NCI-H526 treated with DMSO at 0.1 percent for 48 hours (cell line): ENCODE results near the gene TCF7L1.
"Not testable (repeated sequence)": the region's sequence is repeated elsewhere in the genome, so short reads cannot be mapped to it uniquely, and the experiment has no call there.

Experiments used
- DNase-seq: peaks from one replicate; lab custom pipeline; 2025; lab: John Stamatoyannopoulos, UW

The TCF7L1 gene

DNA sequence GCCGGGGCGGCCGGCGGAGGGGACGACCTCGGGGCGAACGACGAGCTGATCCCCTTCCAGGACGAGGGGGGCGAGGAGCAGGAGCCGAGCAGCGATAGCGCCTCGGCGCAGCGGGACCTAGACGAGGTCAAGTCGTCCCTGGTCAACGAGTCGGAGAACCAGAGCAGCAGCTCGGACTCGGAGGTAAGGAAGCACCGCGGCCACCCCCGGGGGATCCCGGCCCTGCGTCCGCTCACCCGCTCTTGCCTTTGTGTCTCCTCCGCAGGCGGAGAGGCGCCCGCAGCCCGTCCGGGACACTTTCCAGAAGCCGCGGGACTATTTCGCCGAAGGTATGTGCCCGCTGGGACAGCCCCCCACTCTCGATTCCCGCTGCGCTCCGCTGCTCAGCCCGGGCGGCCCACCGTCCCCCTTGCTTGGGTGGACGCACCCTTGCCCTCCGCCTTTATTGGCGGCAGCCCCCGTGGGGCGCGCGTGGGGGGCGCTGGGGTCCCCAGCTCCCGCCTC is 611 bp downstream of the TCF7L1 start:
- DNase-seq: no peak

DNA sequence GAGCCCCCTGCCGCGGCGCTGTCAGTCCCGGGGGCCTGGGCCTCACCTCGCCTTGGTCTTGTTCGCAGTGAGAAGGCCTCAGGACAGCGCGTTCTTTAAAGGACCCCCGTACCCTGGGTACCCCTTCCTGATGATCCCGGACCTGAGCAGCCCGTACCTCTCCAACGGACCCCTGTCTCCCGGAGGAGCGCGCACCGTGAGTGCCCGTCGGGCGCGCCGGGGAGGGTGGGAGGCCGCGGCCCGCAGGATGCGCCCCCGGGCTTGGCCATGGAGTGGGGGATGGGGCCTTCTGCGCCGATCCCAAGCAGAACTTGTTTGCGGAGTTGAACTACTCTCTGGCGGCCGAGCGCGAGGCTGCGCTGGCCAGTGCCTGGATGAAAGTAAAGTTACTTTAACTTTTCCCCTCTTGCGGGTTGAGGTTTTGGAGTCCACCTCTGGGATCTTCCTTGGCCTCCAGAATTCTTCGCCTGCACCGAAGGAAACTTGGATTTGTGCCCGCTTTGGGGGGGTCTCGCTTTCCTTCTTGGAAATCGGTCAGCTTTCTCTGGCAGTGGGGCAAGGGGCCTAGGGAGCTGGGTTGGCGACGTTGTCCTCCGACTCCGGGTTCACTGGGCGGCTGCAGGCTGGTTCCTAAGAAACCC is 1.2 kb downstream of the TCF7L1 start:
- DNase-seq: no peak

DNA sequence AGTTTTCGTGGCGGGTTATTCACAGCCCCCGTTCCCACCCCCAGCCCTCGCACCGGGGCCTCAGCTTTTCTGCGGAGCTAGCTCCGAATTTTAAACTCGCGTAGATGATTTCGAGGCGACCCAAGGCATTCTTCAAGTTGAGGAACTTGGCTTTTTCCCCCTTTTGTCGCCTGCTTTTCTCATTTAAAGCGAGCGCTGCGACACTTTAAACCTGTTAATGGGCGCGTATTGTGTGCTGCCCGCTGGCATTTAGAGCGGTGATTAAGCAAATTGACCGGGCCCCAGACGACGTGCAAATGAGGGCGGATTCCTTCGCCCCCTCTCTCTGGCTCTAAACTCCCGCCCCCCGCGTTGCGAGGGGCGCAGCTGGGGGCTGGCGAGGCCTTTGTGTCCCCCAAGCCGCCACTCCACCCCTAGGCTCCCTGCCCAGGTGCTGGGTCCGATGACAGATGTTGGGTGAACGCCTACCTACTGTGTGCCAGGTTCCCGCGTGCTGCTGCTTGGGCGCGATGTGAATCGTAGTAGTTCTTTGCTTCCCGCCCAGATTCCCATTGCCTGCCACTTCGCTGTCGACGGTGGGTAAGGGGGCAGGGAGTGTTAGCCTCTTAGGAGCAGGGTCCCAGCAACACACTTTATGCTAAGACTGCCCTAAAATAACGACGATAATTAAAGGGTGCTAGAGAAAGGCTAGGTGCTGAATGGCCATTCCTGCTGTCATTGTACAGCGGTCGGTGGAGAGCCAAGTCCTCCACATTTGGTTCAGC is 1.9 kb downstream of the TCF7L1 start:
- DNase-seq: no peak

DNA sequence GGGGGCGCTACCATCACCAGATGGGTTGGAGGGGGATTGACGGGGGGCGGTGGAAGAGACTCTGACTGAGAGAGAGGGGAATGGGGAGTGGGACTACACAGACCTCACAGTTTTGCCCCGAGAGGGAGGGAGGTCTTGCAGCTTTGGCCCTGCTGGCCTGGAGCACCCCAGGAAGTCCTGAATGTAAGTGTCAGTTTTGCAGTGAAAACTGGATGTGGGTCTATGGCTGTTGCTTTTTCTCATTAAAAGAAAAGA is 2.4 kb downstream of the TCF7L1 start:
- no peak for DNase-seq

DNA sequence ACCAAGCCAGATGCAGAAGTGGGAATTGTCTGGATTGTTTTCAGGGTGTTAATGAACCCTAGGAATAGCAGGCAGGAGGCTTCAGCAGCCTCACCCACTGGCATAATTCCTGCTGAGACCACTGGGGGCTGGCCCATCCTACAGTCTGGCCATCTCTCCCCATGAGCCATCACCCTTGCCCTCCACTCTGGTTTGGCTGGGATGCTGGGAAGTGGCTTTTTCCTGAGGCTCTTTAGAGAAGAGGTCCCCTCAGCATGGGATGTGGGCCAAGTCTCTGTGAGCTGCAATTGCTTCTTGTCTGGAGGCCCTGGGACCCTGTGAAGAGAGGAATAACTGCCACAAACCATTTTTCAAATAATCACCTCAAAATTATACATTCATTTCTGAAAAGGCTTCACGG is 4.0 kb downstream of the TCF7L1 start:
- DNase-seq: no peak

DNA sequence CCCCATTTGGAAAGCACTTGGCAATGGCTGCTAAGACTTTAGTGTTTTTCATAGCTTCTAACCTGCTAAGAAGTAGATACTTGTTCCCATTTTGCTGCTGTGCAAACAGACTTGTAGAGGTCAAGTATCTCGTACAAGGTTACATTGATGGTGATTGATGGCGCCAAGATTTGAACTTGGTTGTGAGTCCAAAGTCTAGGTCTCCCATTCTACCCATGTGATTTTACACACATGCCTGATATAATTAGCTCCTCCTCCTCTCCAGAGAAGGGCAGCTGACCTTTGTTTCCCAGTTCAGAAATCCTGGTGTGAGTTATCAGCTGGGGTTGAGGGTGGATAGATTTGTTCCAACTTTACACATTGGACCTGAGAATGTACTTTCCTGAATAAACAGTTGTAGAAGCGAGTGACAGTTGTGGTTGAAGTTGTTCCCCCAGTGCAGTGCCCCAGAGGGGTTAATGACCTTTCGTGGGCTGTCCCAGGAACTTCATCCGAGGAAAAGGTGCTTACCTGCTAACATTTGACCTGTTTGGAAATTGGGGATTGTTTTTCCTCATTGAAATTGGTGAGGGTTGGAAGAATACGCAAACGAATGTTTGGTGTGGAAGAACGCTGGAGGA is 10.4 kb downstream of the TCF7L1 start:
- no peak for DNase-seq

DNA sequence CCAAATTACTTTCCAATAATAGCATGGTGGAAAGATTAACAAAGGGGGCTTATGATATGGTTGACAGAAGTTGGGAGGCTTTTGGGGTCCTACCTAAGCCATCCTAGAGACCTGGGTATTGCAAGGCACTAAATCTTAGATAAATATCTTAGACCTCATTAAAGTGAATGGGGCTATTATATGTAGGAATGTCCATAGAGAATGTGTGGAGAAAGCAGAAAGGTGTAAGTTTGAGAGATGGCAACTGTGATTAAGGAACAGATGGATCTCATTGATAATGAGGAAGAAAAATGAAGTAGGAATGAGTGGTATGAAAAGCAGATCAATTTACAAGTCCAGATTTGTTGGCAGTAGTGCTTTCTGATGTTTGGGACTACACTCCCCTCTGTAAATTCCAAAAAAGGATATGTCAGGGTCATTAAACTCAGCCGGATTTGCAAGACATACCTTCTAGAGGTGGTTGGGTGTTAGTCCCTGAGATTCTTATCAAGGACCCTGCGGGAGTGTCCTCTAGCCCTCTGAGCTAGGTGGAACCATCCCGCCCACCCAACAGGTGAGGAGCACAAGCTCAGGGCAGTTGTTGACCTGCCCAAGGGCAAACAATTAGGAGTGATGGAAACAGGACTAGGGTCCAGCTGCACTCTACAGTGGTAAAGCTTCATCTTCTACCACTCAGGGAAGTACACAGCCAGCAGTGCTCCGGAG is 12.1 kb downstream of the TCF7L1 start:
- no peak for DNase-seq

DNA sequence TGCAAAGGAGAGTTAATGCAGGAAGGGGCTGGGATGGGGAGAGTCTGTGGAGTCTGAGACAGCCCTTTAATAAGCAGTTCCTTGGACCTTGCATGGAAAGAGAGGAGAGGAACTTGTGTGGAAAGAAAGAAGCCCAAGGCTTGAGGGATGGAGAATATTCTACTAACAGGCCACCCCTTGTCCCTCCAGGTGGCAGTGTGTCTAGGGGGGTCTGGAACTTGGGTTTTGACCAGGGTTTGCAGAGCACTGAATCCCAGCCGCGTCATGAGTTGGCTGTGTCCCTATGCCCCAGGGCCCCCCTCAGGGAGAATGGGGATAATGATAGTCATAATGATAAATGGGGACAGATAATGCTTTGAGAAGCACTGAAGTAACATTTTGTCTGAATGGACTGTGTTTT is 15.0 kb downstream of the TCF7L1 start:
- DNase-seq: no peak

DNA sequence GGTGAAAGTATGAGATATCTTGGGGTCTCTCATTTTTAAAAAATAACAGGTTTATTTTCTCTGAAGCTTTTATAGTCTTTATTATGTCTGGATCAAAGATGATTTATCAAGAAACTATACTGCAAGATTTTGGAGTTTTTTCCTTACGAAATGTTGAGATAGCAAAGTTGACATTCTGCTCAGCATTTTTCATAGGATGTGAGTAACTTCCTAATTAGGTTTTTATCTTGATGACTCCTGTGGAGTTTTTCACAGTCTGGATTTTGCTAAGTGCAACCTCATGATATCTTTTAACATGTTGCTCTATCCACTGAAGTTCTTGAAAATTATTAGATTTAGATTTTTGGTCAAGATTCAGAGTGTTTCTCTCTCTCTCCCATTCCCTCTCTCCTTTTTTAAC is 17.8 kb downstream of the TCF7L1 start:
- no peak for DNase-seq

DNA sequence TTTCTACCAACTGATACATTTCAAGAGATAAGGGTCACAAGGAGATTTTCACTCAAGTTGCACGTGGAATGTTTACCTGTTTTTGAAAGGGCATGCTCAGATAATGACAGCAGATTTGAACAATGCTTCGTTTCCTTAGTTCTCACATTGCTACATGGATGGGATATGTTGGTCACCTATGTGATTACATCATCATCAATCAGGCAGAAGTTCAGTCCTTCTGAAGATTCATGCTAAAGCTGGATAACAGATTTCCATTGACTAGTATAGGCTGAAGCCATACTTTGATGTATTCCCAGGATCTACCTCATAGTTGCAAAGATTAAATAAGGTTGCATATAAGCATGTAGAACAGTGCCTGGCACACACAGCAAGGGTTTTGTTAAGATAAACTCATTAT is 19.7 kb downstream of the TCF7L1 start:
- no peak for DNase-seq

DNA sequence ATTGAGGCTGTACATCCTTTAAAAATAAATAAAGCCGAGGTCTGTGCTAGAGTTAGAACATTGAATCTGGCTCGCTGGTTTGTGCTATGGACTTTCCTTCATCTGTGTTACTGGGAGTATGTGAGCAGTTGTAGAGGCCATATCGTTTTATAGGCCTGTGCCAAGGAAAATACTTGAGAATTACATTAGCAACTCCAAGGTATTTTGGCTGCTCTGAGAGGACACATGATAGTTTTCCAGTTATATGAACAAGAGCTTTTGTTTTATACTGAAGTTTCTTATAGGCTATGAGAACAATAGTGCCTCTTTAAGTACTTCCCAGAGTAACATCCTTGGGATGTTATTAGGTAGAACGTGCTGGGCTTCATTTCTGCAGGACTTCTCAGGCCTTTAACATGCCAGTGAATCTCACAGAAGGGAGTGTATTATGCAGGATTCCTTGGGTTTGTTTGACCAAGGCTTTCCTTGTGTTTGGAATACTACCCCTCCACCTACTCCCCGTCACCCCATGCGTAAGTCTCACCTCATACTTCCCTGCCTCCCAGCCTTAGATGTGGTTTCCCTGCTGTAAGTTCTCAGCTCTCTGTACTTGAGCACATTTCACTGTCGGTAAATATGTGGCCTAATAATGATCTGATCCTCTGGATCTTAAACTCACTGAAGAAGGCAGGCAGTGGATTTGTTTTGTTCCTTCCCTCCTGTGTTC is 21.0 kb downstream of the TCF7L1 start:
- DNase-seq: no peak

DNA sequence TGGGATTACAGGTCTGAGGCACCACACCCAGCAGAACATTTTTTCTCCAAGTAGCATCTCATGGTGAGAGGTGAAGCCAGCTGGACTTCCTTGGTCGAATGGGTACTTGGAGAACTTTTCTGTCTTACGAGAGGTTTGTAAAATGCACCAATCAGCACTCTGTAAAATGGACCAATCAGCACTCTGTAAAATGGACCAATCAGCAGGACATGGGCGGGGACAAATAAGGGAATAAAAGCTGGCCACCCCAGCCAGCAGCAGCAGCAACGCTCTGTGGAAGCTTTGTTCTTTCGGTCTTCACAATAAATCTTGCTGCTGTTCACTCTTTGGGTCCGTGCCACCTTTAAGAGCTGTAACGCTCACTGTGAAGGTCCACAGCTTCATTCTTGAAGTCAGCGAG is 21.9 kb downstream of the TCF7L1 start:
- not testable (repeated sequence) for DNase-seq

DNA sequence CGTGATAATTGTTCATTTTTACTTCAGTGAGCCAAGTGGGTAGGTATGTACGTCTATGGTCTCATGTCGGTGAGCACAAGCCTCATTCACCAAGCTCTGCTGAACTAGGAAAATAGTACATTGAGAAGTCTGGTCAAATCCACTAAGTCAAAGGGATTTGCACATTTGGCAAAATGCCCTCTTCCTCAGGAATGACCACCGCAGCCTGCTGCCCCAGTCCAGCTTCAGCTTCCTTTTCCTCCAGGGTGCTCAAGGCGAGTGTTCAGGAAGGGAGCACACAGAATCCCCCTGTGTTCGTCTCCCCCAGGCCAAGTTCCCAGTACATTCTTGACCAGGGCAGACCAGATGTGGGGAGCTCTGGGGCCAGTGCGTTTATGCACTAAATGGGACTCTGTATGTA is 23.0 kb downstream of the TCF7L1 start:
- DNase-seq: no peak

DNA sequence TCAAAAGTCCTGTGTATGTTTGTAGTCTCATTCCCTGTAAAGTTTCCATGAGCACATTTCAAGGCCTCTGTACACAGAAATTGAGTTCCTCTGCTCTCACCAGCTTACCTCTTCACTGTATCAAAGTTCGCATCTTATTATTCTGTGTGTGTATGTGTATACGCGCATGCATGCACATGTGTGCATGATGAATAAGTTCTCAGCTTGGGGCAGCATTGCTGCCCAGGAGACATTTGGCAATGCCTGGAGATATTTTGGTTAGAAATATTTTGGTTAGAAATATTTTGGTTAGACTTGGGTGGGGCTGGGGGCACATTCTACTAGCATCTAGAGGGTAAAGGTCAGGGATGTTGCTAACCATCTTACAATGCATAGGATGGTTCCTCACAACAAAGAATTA is 23.4 kb downstream of the TCF7L1 start:
- DNase-seq: no peak

DNA sequence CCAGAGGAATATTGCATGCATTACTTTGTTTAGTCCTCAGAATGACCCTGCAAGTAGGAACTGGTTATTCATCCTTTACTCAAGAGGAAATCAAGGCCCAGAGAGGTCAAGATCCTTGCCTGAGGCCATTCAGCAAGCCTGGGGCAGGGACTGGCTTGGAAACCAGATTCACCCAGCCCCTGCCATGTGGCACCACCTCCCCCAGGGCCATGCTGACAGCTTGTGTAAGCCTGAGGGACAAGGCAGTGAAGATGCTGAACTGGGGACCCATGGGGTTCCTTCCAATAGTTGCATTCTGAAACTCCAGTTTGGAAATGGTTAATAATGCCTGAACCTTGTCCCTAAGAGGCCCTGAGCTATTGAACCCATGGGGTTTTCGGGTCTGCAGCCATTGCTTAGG is 24.2 kb downstream of the TCF7L1 start:
- DNase-seq: no peak

DNA sequence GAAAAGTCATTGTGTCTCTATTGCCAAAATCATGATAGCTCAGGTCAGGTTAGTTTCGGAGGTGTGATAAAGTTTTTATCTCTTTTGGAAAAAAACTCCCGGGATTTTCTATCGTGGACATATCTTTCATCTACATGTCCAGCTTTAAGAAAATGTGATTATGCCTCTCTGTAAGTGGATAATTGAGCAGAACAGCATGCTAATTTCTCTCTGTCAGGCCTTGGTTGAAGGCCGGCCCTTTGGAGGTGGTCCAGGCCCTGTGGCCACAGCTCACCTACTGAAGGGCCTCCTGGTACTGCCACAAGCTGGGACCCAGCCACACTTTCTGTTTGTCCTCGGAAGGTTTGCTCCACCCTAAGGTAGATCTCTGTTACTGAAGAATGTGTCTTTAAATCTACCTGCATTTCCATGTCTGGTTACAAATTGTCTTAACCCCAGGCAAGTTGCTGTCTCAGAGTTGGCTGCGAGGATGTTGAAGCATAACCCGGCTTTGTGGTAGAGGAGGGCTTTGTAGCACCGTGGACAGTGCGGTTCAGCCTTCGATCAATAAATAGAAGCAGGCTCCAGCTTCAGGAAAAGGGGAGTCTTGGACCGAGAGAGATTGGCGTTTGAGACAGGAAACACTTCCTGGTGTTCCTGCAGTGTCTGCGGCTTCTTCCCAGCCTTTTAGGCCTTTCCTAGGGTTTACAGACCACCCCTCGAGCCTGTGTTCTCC is 25.5 kb downstream of the TCF7L1 start:
- no peak for DNase-seq

DNA sequence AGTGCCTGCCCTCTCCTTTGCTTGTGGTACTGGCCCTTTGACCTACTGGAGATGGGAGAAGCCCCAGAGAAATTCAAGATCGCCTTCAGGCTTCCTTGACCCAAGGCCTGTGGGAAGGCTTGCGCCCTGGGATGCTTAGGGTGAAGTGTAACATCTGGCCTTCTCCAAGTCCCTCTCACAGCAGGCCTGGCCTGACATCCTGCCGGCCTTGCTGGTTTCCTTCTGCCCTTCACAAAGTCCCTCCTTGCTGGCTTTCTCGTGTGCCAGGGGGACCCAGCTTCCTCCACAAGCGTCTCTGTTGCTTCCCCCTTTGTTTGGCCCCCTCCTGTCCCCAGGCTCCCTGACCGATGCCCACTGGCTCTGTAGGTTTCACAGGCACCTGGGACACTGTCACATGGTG is 26.4 kb downstream of the TCF7L1 start:
- DNase-seq: no peak

DNA sequence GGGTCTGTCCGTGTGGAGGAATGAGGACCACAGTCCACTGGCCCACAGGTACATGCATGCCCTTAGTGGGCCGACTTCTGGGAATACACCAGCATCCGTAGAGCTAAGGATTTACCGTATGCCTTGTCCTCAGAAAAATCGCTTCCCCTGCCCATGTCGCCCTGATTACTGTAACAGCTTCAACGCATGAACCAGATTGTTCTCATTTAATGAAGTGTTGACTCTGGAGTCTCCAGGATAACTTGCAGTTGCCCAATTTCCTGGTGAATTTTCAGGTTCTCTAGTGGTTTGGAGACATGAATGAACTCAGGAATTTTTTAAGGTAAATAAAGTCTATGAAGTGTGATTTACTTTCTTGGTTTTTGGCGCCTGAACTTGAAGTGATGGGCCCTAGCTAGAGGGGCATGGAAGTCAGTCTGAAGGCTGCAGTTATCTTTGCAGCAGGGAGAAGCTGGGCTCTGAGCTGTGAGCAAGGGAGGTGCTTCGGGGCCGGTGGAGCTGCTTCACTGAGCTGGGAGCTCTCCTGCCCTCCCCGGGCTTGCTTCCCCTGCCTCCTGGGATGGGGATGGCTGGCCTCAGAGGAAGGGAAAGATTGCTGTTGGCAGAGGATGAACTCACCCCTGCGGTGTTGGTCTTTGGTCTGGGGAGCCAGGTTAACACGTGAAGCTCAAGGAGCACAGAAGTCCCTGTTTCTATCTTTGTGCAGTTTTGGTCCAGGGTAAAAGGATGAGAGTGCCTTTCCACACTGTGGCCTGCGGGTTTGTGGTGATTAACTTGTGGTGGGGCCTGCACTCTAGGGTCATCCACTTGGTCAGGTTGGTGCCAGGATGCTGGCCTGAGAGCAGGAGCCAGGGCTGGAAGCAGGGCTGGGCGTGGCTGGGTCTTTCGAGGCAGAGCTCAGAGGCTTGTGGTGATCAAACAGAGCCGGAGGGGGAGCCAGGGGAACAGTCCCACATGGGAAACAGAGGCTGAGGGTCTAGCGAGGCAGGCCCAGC is 28.1 kb downstream of the TCF7L1 start:
- DNase-seq: no peak

DNA sequence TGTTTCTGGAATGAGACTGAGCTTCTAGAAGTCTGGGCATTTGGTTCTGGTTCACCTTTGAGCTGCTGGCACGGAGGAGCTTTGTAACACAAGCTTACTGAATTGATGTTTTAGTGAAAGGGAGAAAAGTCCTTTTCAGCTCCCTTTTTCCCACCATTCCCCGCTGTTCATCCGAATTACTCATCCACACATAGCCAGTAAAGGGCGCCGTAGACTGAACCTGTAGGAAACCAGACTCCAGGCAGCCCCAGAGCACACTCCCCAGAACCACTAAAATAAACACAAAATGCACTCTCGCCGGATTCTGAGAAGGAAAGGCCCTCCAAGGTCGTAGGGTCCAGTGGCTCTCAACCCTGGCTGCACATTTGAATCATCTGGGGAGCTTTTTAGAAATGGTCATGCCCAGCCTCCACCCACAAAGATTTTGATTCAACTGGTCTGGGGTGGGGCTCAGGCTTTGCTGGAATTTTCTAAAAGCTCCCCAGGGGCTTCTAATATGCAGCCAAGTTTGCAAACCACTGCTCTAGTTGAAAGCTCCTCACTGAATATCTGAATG is 29.6 kb downstream of the TCF7L1 start:
- no peak for DNase-seq

DNA sequence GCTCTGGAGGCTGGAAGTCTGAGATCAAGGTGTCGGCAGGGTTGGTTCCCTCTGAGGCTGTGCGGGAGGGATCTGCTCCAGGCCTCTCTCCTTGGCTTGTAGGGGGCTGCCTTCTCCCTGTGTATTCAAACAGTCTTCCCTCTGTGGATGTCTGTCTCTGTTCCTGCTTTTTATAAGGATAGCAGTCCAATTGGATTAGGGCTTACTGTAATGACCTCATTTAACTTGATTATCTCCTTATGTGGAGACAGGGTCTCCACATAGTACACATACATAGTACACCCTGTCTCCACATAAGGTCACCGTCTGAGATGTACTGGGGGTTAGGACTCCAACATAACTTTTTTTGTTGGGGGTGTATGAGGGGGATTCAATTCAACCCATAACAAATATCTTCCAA is 30.5 kb downstream of the TCF7L1 start:
- DNase-seq: no peak
